MCF 10A (cell line): Measurements from ENCODE around the gene WDFY1. TPM values are rescaled to one million over a fixed set of nuclear protein-coding genes. Genes with fewer than 3 reads are reported as not detected.
A peak's percentile ranks its signal among the peaks of the same experiment; 100 is the strongest.

Experiments
- BruUV-seq: library from RNA; stranded (reverse); fragments of 400-500 nt; replicated peaks from 2 replicates; lab custom pipeline; 2021; lab: Mats Ljungman, UMichigan
- CTCF ChIA-PET: fragments of 300-600 bp; sonication (Branson Sonifier 250); formaldehyde crosslinking; extraction: SDS; loops from one replicate; lab custom pipeline; 2021; ENCODE audit warnings: antibody characterized with exemption, inconsistent platforms; lab: Yijun Ruan, JAX
- POLR2A ChIA-PET: fragments of 300-600, 350-650 bp; sonication (Branson Sonifier 250); formaldehyde crosslinking; extraction: SDS; loops from one replicate; lab custom pipeline; 2020; ENCODE audit warnings: antibody characterized with exemption, inconsistent platforms; lab: Yijun Ruan, JAX
- DNase-seq: peaks from one replicate; pipeline ENCODE4 v3.0.0-alpha.2; 2018; ENCODE audit not compliant: unreplicated experiment
- H3K27ac Mint-ChIP-seq: one replicate; pipeline ENCODE4 v1.8.0; 2022; ENCODE audit warnings: mild to moderate bottlenecking, low read depth, mixed read lengths; ENCODE audit not compliant: unreplicated experiment
- H3K27me3 Mint-ChIP-seq: one replicate; pipeline ENCODE4 v1.8.0; 2022; ENCODE audit warnings: mixed read lengths; ENCODE audit not compliant: insufficient read depth, unreplicated experiment
- H3K36me3 Mint-ChIP-seq: one replicate; pipeline ENCODE4 v1.8.0; 2022; ENCODE audit warnings: mild to moderate bottlenecking, moderate library complexity, mixed read lengths; ENCODE audit not compliant: insufficient read depth, unreplicated experiment
- H3K4me1 Mint-ChIP-seq: one replicate; pipeline ENCODE4 v1.8.0; 2022; ENCODE audit warnings: mixed read lengths; ENCODE audit not compliant: insufficient read depth, unreplicated experiment
- H3K4me3 Mint-ChIP-seq: one replicate; pipeline ENCODE4 v1.8.0; 2022; ENCODE audit warnings: mild to moderate bottlenecking, moderate library complexity, mixed read lengths; ENCODE audit not compliant: unreplicated experiment
- H3K9me3 Mint-ChIP-seq: one replicate; pipeline ENCODE4 v1.8.0; 2022; ENCODE audit warnings: mixed read lengths; ENCODE audit not compliant: unreplicated experiment
- intact Hi-C: fragments of 100-400 bp; cut with micrococcal nuclease; formaldehyde crosslinking; loops from 2 replicates; pipeline ENCODE4 v1.14.1; 2022
- total RNA-seq: library from RNA; stranded (reverse); gene quantifications from 2 replicates; pipeline ENCODE4 v1.2.3, GENCODE V29; 2022
- TF ChIP-seq, protein P1 (sequence below): fragments of 200-600 bp; IDR thresholded peaks from one replicate; pipeline ENCODE4 v1.8.0; 2022; ENCODE audit warnings: antibody characterized with exemption, mild to moderate bottlenecking; ENCODE audit not compliant: unreplicated experiment

The WDFY1 gene
- total RNA-seq, 1 experiment from 2014 or later: 36.9 TPM

DNA sequence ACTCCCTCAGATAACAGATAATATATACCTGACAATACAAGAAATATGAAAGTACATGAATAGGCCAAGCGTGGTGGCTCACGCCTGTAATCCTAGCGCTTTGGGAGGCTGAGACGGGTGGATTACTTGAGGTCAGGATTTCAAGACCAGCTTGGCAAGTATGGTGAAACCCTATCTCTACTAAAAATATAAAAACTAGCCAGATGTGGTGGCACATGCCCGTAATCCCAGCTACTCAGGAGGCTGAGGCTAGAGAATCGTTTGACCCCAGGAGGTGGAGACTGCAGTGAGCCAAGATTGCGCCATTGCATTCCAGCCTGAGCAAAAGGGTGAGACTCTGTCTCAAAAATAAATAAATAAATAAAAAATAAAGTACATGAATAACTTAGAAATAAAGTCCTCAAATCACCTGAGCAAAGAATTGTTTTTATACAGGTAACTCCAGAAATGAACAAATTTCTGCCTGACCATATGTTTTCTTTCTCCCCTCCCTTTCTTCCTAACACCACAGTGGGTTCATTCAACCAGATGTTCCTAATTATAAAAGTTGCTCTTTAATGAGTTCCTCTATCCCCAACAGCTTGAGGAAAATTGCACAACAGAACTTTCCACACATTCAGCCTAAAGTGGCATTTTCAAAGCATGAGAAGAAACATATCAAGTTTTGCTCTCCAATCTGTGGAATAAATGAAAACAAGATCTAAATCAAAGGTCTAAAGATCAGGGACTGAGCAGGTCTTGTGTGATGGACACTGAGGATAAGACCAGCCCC is 74.1 kb downstream of the WDFY1 start:
- TF ChIP-seq, protein P1, sequence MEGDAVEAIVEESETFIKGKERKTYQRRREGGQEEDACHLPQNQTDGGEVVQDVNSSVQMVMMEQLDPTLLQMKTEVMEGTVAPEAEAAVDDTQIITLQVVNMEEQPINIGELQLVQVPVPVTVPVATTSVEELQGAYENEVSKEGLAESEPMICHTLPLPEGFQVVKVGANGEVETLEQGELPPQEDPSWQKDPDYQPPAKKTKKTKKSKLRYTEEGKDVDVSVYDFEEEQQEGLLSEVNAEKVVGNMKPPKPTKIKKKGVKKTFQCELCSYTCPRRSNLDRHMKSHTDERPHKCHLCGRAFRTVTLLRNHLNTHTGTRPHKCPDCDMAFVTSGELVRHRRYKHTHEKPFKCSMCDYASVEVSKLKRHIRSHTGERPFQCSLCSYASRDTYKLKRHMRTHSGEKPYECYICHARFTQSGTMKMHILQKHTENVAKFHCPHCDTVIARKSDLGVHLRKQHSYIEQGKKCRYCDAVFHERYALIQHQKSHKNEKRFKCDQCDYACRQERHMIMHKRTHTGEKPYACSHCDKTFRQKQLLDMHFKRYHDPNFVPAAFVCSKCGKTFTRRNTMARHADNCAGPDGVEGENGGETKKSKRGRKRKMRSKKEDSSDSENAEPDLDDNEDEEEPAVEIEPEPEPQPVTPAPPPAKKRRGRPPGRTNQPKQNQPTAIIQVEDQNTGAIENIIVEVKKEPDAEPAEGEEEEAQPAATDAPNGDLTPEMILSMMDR: no peak
- Mint-ChIP-seq H3K9me3 (no peaks in the 10 kb centered on the region), H3K4me1 (peaks cover 11% of the 10 kb centered on the region), H3K4me3 (no peak overlapping the region), H3K36me3 (peaks cover 36% of the 10 kb centered on the region), H3K27me3 (no peaks in the 10 kb centered on the region), H3K27ac (peak overlapping the region; percentile 59)
- no peak for DNase-seq
- intact Hi-C loops: no loop called here
- no TSS peak for BruUV-seq
- POLR2A ChIA-PET: no interaction called here
- CTCF ChIA-PET: interaction anchor here (1.5 to 1.6 kb wide), 2 partner anchors 10 to 899 kb away, joined by 5 to 7 read pairs; no protein-coding TSS in a partner anchor

DNA sequence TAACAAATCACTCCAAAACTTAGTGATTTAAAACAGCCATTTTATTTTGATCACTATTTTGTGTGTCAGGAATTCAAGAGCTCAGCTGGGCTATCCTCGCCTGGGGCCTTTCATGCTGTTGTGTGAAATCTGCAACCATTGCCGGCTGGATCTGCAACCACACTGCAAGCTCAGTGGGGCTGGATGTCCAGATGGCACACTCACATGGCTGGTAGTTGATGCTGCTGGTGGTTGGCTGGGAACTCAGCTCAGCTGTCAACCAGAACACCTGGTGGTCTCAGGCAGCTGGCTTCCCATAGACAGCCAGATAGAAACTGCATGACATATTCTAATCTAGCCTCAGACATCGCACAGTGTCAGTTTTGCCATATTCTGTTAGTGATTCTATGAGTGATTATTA is 77.1 kb downstream of the WDFY1 start:
- TF ChIP-seq, protein P1: no peak
- H3K4me3 Mint-ChIP-seq: no peak overlapping the region
- H3K9me3 Mint-ChIP-seq: no peaks in the 10 kb centered on the region
- no TSS peak for BruUV-seq
- H3K36me3 Mint-ChIP-seq: peaks cover 39% of the 10 kb centered on the region
- POLR2A ChIA-PET: interaction anchor here (0.6 to 1.3 kb wide), 2 partner anchors 12 to 778 kb away, joined by 3 to 5 read pairs; no protein-coding TSS in a partner anchor
- CTCF ChIA-PET: interaction anchor here (0.6 kb wide), 1 partner anchor 534 kb away, joined by 3 read pairs; no protein-coding TSS in a partner anchor
- intact Hi-C loops: loop anchor here (10.0 kb wide), 1 partner anchor 883 kb away; no protein-coding TSS in a partner anchor
- H3K4me1 Mint-ChIP-seq: peaks cover 13% of the 10 kb centered on the region
- H3K27ac Mint-ChIP-seq: no peak overlapping the region
- DNase-seq: no peak
- H3K27me3 Mint-ChIP-seq: no peaks in the 10 kb centered on the region

DNA sequence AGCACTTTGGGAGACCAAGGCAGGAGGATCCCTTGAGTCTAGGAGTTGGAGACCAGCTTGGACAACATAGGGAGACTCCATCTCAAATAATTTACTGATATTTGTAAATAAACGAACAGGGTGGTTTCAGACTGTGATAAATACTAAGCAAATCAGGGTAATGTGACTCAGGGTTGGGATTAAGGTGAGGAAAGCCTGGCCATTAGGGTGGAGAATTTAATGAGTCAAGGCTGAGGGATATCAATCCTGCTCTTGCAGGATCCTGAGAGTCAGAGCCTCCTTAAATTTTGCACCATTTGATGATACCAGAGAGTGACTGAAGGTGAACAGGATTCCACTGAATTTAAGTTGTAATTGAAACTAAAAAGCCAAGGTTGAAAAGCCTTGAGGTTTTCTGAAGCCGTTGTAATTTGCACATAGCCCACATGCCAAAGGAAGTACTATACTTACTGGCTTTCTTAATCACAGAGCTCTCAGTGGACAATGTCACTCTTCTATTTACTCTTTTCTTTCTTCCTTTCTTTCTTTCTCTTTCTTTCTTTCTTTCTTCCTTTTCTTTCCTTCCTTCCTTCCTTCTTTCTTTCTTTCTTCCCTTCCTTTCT is 79.1 kb downstream of the WDFY1 start:
- DNase-seq: no peak

More for the DNA sequence above, 79.1 kb downstream of the WDFY1 start:
- Mint-ChIP-seq H3K36me3 (peaks cover 30% of the 10 kb centered on the region), H3K27me3 (no peaks in the 10 kb centered on the region), H3K9me3 (no peaks in the 10 kb centered on the region), H3K4me3 (no peak overlapping the region), H3K4me1 (peaks cover 13% of the 10 kb centered on the region), H3K27ac (peak overlapping the region; percentile 54)
- intact Hi-C loops: loop anchor here (10.0 kb wide), 1 partner anchor 881 kb away; no protein-coding TSS in a partner anchor
- POLR2A ChIA-PET: no interaction called here
- CTCF ChIA-PET: interaction anchor here (0.9 kb wide), 1 partner anchor 68 kb away, joined by 3 read pairs; no protein-coding TSS in a partner anchor
- TF ChIP-seq, protein P1: no peak
- no TSS peak for BruUV-seq
